Endodermal cell (in vitro differentiated cells): ENCODE results near the gene FAM117A. TPM values are rescaled to one million over a fixed set of nuclear protein-coding genes. Genes with fewer than 3 reads are reported as not detected.
A peak's percentile ranks its signal among the peaks of the same experiment; 100 is the strongest.

ENCODE experiments used
- DNase-seq: peaks from one replicate; pipeline ENCODE4 v3.0.0-alpha.2; 2017
- H3K27ac ChIP-seq: 2 replicates; pipeline ENCODE4 v1.5.1; 2013; ENCODE audit warnings: mild to moderate bottlenecking, low read depth, low read length, moderate library complexity
- H3K27me3 ChIP-seq: 2 replicates; pipeline ENCODE4 v1.6.1; 2013; ENCODE audit warnings: mild to moderate bottlenecking, low read length, moderate library complexity; ENCODE audit not compliant: insufficient read depth, control insufficient read depth, poor library complexity, severe bottlenecking
- H3K36me3 ChIP-seq: 2 replicates; pipeline ENCODE4 v1.7.0; 2013; ENCODE audit warnings: mild to moderate bottlenecking, low read length, moderate library complexity; ENCODE audit not compliant: control insufficient read depth, insufficient read depth
- H3K4me1 ChIP-seq: one replicate; pipeline ENCODE4 v1.7.0; 2013; ENCODE audit warnings: low read length; ENCODE audit not compliant: control insufficient read depth, insufficient read depth
- H3K4me3 ChIP-seq: 2 replicates; pipeline ENCODE4 v1.5.1; 2013; ENCODE audit warnings: mild to moderate bottlenecking, low read length, moderate library complexity
- H3K9ac ChIP-seq: 2 replicates; pipeline ENCODE4 v1.6.1; 2013; ENCODE audit warnings: mild to moderate bottlenecking, low read length, moderate library complexity; ENCODE audit not compliant: poor library complexity, severe bottlenecking; ENCODE audit errors: extremely low read depth
- H3K9me3 ChIP-seq: 2 replicates; pipeline ENCODE4 v1.6.1; 2013; ENCODE audit warnings: mild to moderate bottlenecking, low read length, moderate library complexity; ENCODE audit not compliant: control insufficient read depth
- H3K27ac Mint-ChIP-seq: 2 replicates; pipeline ENCODE4 v1.8.0; 2020; ENCODE audit warnings: mixed read lengths
- H3K27me3 Mint-ChIP-seq: 2 replicates; pipeline ENCODE4 v1.8.0; 2021; ENCODE audit warnings: mild to moderate bottlenecking, mixed read lengths; ENCODE audit not compliant: insufficient read depth
- H3K36me3 Mint-ChIP-seq: 2 replicates; pipeline ENCODE4 v1.8.0; 2020; ENCODE audit warnings: low read depth, mixed read lengths
- H3K4me1 Mint-ChIP-seq: 2 replicates; pipeline ENCODE4 v1.8.0; 2020; ENCODE audit warnings: mixed read lengths
- H3K4me3 Mint-ChIP-seq: 2 replicates; pipeline ENCODE4 v1.8.0; 2020; ENCODE audit warnings: mild to moderate bottlenecking, moderate library complexity, mixed read lengths
- H3K9me3 Mint-ChIP-seq: 2 replicates; pipeline ENCODE4 v1.8.0; 2020; ENCODE audit warnings: mild to moderate bottlenecking, mixed read lengths
- CTCF ChIP-seq: fragments of 200-600 bp; sonication (generic); conservative IDR thresholded peaks from 2 replicates; pipeline ENCODE4 v1.5.0; 2021; ENCODE audit warnings: antibody characterized with exemption, mild to moderate bottlenecking
- WGBS, 2 experiments: methylation state at CpG; one replicate each; pipeline versions ENCODE4 v1.1.5 to v1.1.7; 2013; ENCODE audit warnings: missing lambda C conversion rate in 2 of 2, mixed read lengths in 1 of 2; ENCODE audit not compliant: insufficient coverage in 1 of 2, insufficient read length in 1 of 2; 5-methylcytosine and 5-hydroxymethylcytosine counted together
- total RNA-seq, 2 donors: library from RNA; stranded (reverse); fragmentation: NEBNext Ultra II Directional in 1 of 2; extraction: Animal tissue kit (Norgen Biotek cat#: 25700) in 1 of 2; gene quantifications; 2 replicates in 1 of 2; 3 replicates in 1 of 2; pipeline ENCODE4 v1.2.1, GENCODE V29; 2021

FAM117A gene
- total RNA-seq, 2 donors from 2014 or later, result 15.4 to 16.8 TPM

- H3K27ac Mint-ChIP-seq, result no peak overlapping the region
- H3K9me3 Mint-ChIP-seq, result no peaks in the 10 kb centered on the region
- no peak overlapping the region for H3K9ac ChIP-seq
- no peaks in the 10 kb centered on the region for H3K27me3 ChIP-seq
- H3K4me1 ChIP-seq, result no peaks in the 10 kb centered on the region
- no peak for DNase-seq
- no peak for TF ChIP-seq CTCF
- no peak overlapping the region for H3K4me3 Mint-ChIP-seq
- no peak overlapping the region for H3K4me3 ChIP-seq
- H3K27ac ChIP-seq, result no peak overlapping the region
- H3K36me3 ChIP-seq, result no peaks in the 10 kb centered on the region
- H3K27me3 Mint-ChIP-seq, result no peaks in the 10 kb centered on the region
- 91 to 94% methylated on average over 6 to 7 of the region's 7 CpGs for WGBS, 2 experiments
- H3K4me1 Mint-ChIP-seq, result peaks cover 5% of the 10 kb centered on the region
- H3K36me3 Mint-ChIP-seq, result peaks cover 17% of the 10 kb centered on the region
- no peaks in the 10 kb centered on the region for H3K9me3 ChIP-seq
These were observed 15.1 kb downstream of the FAM117A start for GRCh38 chr17:49748791-49749190.

- H3K9me3 ChIP-seq, result no peaks in the 10 kb centered on the region
- no peaks in the 10 kb centered on the region for H3K36me3 ChIP-seq
- Mint-ChIP-seq H3K36me3 (peaks cover 17% of the 10 kb centered on the region), H3K4me3 (no peak overlapping the region), H3K27me3 (no peaks in the 10 kb centered on the region), H3K9me3 (no peaks in the 10 kb centered on the region), H3K27ac (no peak overlapping the region), H3K4me1 (peaks cover 5% of the 10 kb centered on the region)
- no peak overlapping the region for H3K4me3 ChIP-seq
- 92% methylated on average over 3 of the region's 3 CpGs; no CpG with 5 or more reads in 1 of the 2 experiments for WGBS, 2 experiments
- no peak for DNase-seq
- no peak for TF ChIP-seq CTCF
- no peak overlapping the region for H3K9ac ChIP-seq
- H3K27me3 ChIP-seq, result no peaks in the 10 kb centered on the region
- no peaks in the 10 kb centered on the region for H3K4me1 ChIP-seq
- H3K27ac ChIP-seq, result no peak overlapping the region
These were observed 15.7 kb downstream of the FAM117A start for GRCh38 chr17:49748223-49748622.

- H3K27me3 ChIP-seq, result no peaks in the 10 kb centered on the region
- H3K4me1 ChIP-seq, result no peaks in the 10 kb centered on the region
- Mint-ChIP-seq H3K9me3 (no peaks in the 10 kb centered on the region), H3K27ac (peak overlapping the region; percentile 52), H3K36me3 (peaks cover 17% of the 10 kb centered on the region), H3K4me3 (no peak overlapping the region), H3K4me1 (peaks cover 5% of the 10 kb centered on the region), H3K27me3 (no peaks in the 10 kb centered on the region)
- TF ChIP-seq CTCF, result no peak
- WGBS, 2 experiments, result 92 to 100% methylated on average over 1 of the region's 1 CpG
- no peak overlapping the region for H3K4me3 ChIP-seq
- H3K9me3 ChIP-seq, result no peaks in the 10 kb centered on the region
- H3K27ac ChIP-seq, result no peak overlapping the region
- no peak for DNase-seq
- no peaks in the 10 kb centered on the region for H3K36me3 ChIP-seq
- no peak overlapping the region for H3K9ac ChIP-seq
These were observed 16.3 kb downstream of the FAM117A start for GRCh38 chr17:49747632-49748031.
